Rectal smooth muscle tissue (tissue), 1 donor: ENCODE measurements around the gene LSAMP.
A peak's percentile ranks its signal among the peaks of the same experiment; 100 is the strongest.

Source experiments
- H3K27ac ChIP-seq: one replicate; pipeline ENCODE4 v1.7.0; 2013; ENCODE audit warnings: low read depth, low read length, inconsistent platforms
- H3K27me3 ChIP-seq: one replicate; pipeline ENCODE4 v1.7.0; 2013; ENCODE audit warnings: low read length; ENCODE audit not compliant: control insufficient read depth, insufficient read depth
- H3K36me3 ChIP-seq: one replicate; pipeline ENCODE4 v1.7.0; 2013; ENCODE audit warnings: low read length; ENCODE audit not compliant: control insufficient read depth, insufficient read depth
- H3K4me1 ChIP-seq: one replicate; pipeline ENCODE4 v1.7.0; 2013; ENCODE audit warnings: low read length; ENCODE audit not compliant: control insufficient read depth, insufficient read depth
- H3K4me3 ChIP-seq: one replicate; pipeline ENCODE4 v1.7.0; 2013; ENCODE audit warnings: low read length
- H3K9ac ChIP-seq: one replicate; pipeline ENCODE4 v1.7.0; 2013; ENCODE audit warnings: low read length

The LSAMP gene

DNA sequence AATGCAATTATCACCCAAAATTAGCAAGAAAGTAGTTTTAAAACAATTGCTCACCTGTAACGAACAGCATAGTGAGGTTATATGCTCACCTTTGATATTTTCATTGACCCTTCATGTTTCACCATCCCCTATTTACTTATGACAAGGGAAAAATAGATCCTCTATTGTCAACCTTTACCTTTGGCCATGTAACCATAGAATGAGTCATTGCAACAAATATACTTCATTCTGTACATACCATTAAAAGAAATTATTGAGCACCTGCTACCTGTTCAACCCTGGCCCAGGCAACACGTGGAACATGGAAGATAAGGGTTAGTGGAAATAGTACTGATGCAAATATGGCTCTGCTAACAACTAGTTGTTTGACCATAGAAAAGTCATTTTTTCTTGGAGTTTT, 20.2 kb downstream of the LSAMP start:
- Histone ChIP-seq H3K36me3 (no peaks in the 10 kb centered on the region), H3K27me3 (no peaks in the 10 kb centered on the region), H3K27ac (no peak overlapping the region), H3K4me3 (no peak overlapping the region), H3K9ac (no peak overlapping the region), H3K4me1 (no peaks in the 10 kb centered on the region)

DNA sequence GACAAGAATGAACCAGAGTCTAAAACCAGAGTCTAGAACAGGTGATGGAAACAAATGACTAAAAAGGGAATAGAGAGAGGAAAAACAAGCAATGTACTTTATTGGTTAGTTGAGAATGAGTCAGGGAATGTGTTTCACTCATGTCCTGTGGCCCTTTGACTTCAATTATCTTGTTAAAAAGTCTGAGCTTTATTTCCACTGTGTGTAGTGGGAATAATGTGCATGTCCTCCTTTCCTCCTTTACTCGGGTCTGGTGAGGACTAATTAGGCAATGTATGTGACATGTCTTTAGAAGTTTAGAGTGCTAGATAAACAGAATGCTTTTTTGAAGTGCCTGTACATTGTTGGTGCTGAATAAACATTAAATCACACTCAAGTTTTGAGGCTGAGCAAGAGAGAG, 21.3 kb downstream of the LSAMP start:
- no peak overlapping the region for H3K4me3 ChIP-seq
- H3K4me1 ChIP-seq: no peaks in the 10 kb centered on the region
- H3K9ac ChIP-seq: no peak overlapping the region
- H3K27ac ChIP-seq: peak overlapping the region; percentile 60
- no peaks in the 10 kb centered on the region for H3K27me3 ChIP-seq
- H3K36me3 ChIP-seq: no peaks in the 10 kb centered on the region

DNA sequence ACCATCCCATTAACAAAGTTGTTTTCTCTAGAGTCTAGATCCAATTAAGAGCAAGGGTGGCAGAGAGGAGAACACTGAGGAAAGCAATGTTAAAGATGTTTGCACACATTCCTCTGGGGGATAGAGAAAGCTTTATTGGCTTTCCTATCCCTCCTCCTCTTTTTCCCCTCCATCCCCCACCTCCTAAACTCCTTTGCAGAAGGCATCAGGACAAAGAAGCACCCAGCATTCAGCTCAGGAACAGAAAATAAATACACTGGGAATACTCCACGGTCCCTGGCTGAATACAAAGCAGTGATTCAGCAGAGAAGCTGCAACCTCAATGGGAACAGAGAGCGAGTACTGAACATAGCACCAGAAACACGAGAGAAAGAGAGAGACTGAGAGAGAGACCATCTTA, 21.9 kb downstream of the LSAMP start:
- Histone ChIP-seq H3K27ac (peak overlapping the region; percentile 60), H3K4me3 (no peak overlapping the region), H3K36me3 (no peaks in the 10 kb centered on the region), H3K4me1 (no peaks in the 10 kb centered on the region), H3K27me3 (no peaks in the 10 kb centered on the region), H3K9ac (no peak overlapping the region)

DNA sequence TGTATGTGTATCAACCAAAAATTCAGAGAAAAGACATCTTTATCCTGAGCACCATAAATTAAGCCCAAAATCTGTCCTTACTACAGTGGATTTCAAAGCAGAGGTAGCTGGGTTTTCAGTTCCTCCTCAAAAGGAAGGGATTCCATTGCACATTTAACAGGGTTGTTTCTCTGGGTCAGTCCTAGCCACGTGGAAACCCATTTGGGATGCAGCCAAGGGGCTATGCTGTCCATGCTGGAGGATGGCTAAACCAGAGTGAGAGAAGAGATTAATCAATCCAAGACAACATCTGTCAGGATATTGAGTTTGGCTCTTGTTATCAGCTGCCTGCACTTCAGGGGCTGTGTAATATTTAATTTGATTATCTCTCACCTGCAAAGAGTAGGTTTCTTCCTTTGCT, 28.1 kb downstream of the LSAMP start:
- H3K4me3 ChIP-seq: no peak overlapping the region
- H3K9ac ChIP-seq: no peak overlapping the region
- no peak overlapping the region for H3K27ac ChIP-seq
- no peaks in the 10 kb centered on the region for H3K27me3 ChIP-seq
- peaks cover 10% of the 10 kb centered on the region for H3K4me1 ChIP-seq
- H3K36me3 ChIP-seq: no peaks in the 10 kb centered on the region

DNA sequence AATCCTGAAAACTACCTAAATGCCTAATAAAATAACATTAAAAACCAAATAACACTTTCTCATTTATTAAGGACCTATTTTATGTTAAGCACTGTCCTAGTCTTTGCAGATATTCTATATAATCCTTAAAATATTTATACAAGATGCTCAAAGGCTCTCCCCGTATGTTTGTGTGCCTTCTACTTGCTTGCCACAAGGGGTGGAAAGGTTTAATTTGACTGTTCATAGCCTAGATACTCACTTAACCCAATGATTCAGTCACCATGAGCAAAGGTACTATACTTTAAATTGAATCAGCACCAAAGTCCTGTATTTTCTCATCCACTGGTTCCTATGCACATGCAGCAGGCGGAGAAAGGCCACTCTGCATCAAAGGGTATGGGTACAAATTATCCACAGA, 32.0 kb downstream of the LSAMP start:
- Histone ChIP-seq H3K36me3 (no peaks in the 10 kb centered on the region), H3K9ac (no peak overlapping the region), H3K4me3 (no peak overlapping the region), H3K4me1 (peaks cover 10% of the 10 kb centered on the region), H3K27me3 (no peaks in the 10 kb centered on the region), H3K27ac (no peak overlapping the region)

DNA sequence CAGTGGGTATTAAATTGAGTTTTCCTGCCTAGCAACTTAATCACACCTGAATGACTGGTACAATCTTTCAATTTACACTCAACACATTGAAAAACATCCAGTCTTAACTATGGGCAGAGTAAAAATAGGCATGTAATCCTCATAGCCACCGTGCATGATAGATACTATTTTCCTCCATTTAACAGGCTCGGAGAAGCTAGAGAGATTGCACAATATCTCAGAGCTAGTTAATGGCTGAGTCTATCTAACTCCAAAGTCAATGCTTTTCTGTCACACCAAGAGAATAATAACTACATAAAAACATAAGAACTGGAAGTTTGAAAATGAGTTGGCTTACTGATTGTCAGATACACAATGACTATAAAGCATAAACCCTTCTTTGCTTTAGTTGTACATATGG, 36.8 kb downstream of the LSAMP start:
- Histone ChIP-seq H3K9ac (no peak overlapping the region), H3K36me3 (no peaks in the 10 kb centered on the region), H3K4me3 (no peak overlapping the region), H3K27me3 (no peaks in the 10 kb centered on the region), H3K27ac (no peak overlapping the region), H3K4me1 (no peaks in the 10 kb centered on the region)

DNA sequence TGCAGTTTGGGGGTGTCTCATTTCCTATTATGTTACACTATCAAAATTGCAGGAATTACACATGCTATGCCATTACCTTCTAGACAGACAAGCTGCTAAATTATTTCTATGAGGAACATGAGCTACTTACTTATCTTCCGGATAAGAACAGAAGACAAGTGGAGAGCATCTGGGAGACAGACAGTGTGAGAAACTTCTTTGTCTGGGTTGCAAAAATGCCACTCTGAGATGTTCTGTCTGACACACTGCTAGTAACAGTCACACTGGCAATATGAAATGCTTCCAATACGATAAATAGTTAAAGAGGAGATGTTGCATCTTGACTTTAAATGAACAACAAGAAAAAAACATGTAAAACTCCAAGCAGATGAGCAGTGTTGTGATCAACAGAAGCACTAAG, 40.1 kb downstream of the LSAMP start:
- Histone ChIP-seq H3K9ac (no peak overlapping the region), H3K4me1 (no peaks in the 10 kb centered on the region), H3K36me3 (no peaks in the 10 kb centered on the region), H3K4me3 (no peak overlapping the region), H3K27me3 (no peaks in the 10 kb centered on the region), H3K27ac (no peak overlapping the region)

DNA sequence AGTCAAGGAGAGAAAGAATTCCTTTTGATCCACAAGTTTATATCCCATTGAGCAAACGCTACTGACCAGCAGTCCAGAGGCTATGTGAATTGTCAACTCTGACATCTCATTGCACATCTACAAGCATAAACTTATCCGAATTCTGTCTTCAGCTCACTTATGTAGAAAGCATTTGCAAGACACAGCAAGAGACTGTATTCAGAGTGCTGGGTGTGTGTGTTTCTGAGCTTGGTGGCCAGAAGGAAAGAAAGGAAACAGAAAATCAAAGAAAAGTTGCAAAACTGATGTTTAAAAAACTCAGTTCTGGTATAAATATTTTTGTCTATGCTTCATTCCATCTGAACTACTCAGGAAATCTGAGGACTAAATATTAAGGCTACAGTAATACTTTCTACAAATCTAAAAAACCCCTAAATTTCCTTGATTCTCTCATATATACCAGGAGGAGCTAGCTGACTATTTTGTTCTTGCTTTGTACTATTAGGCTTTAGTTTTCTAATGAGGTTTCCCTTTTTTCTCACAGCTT, 45.5 kb downstream of the LSAMP start:
- Histone ChIP-seq H3K4me3 (no peak overlapping the region), H3K9ac (no peak overlapping the region), H3K36me3 (no peaks in the 10 kb centered on the region), H3K4me1 (no peaks in the 10 kb centered on the region), H3K27ac (no peak overlapping the region), H3K27me3 (no peaks in the 10 kb centered on the region)

DNA sequence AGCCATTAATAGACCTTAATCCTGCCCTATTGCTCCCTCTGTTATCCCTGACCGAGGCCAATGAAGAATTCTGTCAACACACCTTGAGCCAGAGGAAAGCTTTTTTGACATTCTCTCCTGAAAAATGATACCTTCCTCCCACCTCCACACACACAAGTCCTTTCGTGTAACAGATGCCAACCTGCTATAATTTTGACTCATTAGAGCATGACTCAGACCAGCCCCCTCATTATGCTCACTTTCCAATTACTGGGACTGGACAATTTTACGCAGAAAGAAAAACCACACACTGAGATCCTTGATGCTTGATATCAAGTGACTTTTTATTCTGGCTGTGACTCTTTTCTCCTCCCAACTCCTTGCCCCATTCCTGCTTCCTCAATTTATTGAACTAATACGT, 50.9 kb downstream of the LSAMP start:
- Histone ChIP-seq H3K27me3 (no peaks in the 10 kb centered on the region), H3K4me1 (no peaks in the 10 kb centered on the region), H3K9ac (no peak overlapping the region), H3K36me3 (no peaks in the 10 kb centered on the region), H3K27ac (no peak overlapping the region), H3K4me3 (no peak overlapping the region)

DNA sequence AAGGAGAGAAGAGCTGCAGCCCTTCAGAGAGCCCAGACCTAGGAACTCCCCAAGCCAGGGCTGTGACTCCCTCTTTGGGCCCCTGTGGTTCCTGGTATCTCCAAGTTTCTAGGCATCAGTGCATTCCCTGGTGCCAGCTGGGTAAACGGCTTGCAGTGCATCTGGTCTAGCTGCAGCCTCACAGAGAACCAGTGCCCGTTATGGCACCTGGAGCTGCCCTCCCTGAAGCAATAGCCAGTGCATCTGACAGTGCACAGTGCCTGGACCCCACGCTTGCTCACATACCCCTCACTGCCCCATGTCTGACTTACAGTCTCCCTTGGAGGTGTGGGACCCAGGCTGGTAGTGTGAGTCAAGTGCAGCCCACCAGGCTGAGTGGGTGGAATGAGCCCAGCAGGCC, 52.1 kb downstream of the LSAMP start:
- Histone ChIP-seq H3K4me3 (no peak overlapping the region), H3K36me3 (no peaks in the 10 kb centered on the region), H3K4me1 (peaks cover 5% of the 10 kb centered on the region), H3K9ac (no peak overlapping the region), H3K27ac (no peak overlapping the region), H3K27me3 (no peaks in the 10 kb centered on the region)

DNA sequence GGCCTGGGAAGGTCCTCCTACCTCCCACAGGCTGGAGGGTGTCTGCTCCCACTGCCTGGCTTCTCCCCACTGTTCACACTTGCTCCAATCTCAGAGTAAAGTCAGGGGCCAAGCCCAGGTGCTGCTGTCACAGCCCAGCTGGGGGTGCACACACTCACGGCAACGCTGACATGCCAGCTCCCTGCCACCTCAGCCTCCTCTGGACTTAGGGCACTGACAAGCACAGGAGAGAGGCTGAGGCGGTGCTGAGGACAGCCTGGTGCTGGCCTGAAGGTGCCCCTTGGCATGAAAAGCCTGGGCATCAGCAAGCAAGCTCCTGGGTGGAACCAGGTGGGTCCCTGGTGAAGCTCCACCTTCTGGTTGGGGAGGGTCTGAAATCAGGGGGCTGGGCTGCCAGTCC, 53.0 kb downstream of the LSAMP start:
- Histone ChIP-seq H3K27me3 (no peaks in the 10 kb centered on the region), H3K4me3 (no peak overlapping the region), H3K9ac (no peak overlapping the region), H3K4me1 (peaks cover 5% of the 10 kb centered on the region), H3K27ac (no peak overlapping the region), H3K36me3 (no peaks in the 10 kb centered on the region)

DNA sequence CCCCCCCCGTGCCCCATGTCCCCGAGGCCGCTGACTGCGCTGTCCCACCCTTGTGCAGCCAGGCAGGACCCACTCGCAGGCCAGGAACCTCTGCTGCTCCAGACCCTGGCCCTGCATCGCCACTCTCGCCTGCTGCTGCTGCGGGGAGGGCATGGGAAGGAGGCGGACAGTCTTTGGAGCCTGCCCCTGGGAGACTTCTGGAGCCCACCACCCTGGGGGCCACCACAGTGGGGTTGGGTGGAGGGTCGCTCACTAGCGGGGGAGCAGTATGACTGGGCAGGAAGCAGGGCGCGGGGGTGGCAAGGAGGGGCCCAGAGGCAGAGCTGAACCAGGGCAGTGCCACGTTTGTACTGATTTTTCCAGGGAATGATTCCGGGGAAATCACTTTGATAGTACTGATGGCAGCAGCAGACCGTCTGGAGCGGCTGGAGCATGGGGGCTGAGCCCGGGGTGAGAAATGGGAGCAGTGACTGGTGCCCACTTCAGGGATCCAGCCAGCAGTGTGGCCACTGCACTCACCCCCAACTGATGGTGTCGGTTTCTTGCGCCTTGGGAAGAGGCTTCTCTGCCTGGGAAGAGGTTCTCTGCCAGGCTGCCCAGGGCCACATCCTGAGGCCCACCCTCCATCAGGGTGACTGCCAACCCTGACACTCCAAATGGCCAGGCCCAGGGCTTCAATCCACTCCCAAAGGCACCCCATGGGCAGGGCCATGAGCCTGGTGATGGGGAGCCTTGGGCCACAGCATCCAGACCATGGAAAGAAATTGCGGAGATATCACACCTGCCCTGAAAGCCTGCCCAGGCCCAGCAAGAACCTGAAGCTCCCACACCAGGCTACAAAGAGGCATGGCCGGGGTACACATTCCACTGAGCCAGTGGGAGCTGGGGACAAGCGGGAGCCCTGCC, 53.7 kb downstream of the LSAMP start:
- Histone ChIP-seq H3K27me3 (no peaks in the 10 kb centered on the region), H3K9ac (no peak overlapping the region), H3K27ac (no peak overlapping the region), H3K4me1 (peaks cover 5% of the 10 kb centered on the region), H3K36me3 (no peaks in the 10 kb centered on the region), H3K4me3 (no peak overlapping the region)

DNA sequence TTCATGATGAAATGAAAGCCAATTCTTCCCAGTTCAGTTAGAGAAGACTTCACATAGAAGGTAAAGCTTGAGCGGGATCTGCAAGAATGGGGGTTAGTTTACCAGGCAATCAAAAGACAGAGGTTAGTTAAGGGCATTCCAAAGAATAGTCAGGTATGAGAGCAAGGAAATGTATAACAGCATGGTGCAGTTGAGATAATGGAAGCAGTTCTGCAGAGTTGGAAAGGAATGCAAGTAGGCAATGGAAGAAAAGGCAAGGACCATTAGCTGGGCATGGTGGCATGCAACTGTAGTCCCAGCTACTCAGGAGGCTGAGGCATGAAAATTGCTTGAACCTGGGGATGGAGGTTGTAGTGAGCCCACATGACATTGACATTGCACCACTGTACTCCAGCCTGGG, 55.0 kb downstream of the LSAMP start:
- no peak overlapping the region for H3K9ac ChIP-seq

More for the DNA sequence above, 55.0 kb downstream of the LSAMP start:
- Histone ChIP-seq H3K27ac (no peak overlapping the region), H3K36me3 (no peaks in the 10 kb centered on the region), H3K4me1 (peaks cover 5% of the 10 kb centered on the region), H3K27me3 (no peaks in the 10 kb centered on the region), H3K4me3 (no peak overlapping the region)
